GM23338 (cell line): Measurements from ENCODE around the gene SPATS2. TPM values are rescaled to one million over a fixed set of nuclear protein-coding genes. Genes with fewer than 3 reads are reported as not detected.

Source experiments
- ATAC-seq: fragments of 200-7000 bp; cut with Tn5 transposase; 3 replicates; pipeline ENCODE4 v1.9.1; 2020
- DNase-seq: peaks from one replicate; pipeline ENCODE4 v3.0.0-alpha.2; 2015; ENCODE audit warnings: low spot score
- H2AFZ ChIP-seq: fragments of 200-600 bp; sonication (generic); 2 replicates; pipeline ENCODE4 v1.8.0; 2016; ENCODE audit warnings: antibody characterized with exemption, mild to moderate bottlenecking, moderate library complexity
- H3F3A ChIP-seq: fragments of 200-600 bp; sonication (generic); replicated peaks from 2 replicates; pipeline ENCODE4 v1.8.0; 2017; ENCODE audit warnings: antibody characterized with exemption, mixed run types, low read depth
- H3K27ac ChIP-seq: fragments of 200-600 bp; sonication (generic); 2 replicates; pipeline ENCODE4 v1.6.1; 2016; ENCODE audit warnings: low read depth
- H3K27me3 ChIP-seq: fragments of 200-600 bp; sonication (generic); 2 replicates; pipeline ENCODE4 v1.8.0; 2016; ENCODE audit warnings: mild to moderate bottlenecking, mixed run types, moderate library complexity; ENCODE audit not compliant: insufficient read depth
- H3K36me3 ChIP-seq: fragments of 200-600 bp; sonication (generic); 2 replicates; pipeline ENCODE4 v1.8.0; 2016; ENCODE audit warnings: mild to moderate bottlenecking; ENCODE audit not compliant: insufficient read depth
- H3K4me1 ChIP-seq: fragments of 200-600 bp; sonication (generic); 2 replicates; pipeline ENCODE4 v1.8.0; 2016; ENCODE audit warnings: mild to moderate bottlenecking, moderate library complexity; ENCODE audit not compliant: insufficient read depth
- H3K4me2 ChIP-seq: fragments of 200-600 bp; sonication (generic); 2 replicates; pipeline ENCODE4 v1.7.1; 2017; ENCODE audit warnings: mixed run types
- H3K4me3 ChIP-seq: fragments of 200-600 bp; sonication (generic); 2 replicates; pipeline ENCODE4 v1.6.1; 2016; ENCODE audit warnings: mixed run types
- H3K79me2 ChIP-seq: fragments of 200-600 bp; sonication (generic); replicated peaks from 2 replicates; pipeline ENCODE4 v1.8.0; 2017; ENCODE audit warnings: mild to moderate bottlenecking; ENCODE audit not compliant: insufficient read depth
- H3K9me2 ChIP-seq: fragments of 200-600 bp; sonication (generic); 2 replicates; pipeline ENCODE4 v1.8.0; 2017; ENCODE audit not compliant: insufficient read depth
- H4K20me1 ChIP-seq: fragments of 200-600 bp; sonication (generic); replicated peaks from 2 replicates; pipeline ENCODE4 v1.8.0; 2017; ENCODE audit warnings: mild to moderate bottlenecking; ENCODE audit not compliant: insufficient read depth
- H3K27ac Mint-ChIP-seq: 2 replicates; pipeline ENCODE4 v1.8.0; 2020; ENCODE audit warnings: inconsistent platforms, mild to moderate bottlenecking, moderate library complexity, mixed read lengths
- H3K27me3 Mint-ChIP-seq: 3 replicates; pipeline ENCODE4 v1.8.0; 2022; ENCODE audit warnings: low read depth, mild to moderate bottlenecking, moderate library complexity, mixed read lengths, inconsistent platforms; ENCODE audit not compliant: insufficient read depth, poor library complexity
- H3K36me3 Mint-ChIP-seq: 3 replicates; pipeline ENCODE4 v1.8.0; 2021; ENCODE audit warnings: low read depth, mild to moderate bottlenecking, inconsistent platforms, moderate library complexity, mixed read lengths
- H3K4me1 Mint-ChIP-seq: 3 replicates; pipeline ENCODE4 v1.8.0; 2020; ENCODE audit warnings: mild to moderate bottlenecking, inconsistent platforms, mixed read lengths
- H3K4me3 Mint-ChIP-seq: 3 replicates; pipeline ENCODE4 v1.8.0; 2021; ENCODE audit warnings: moderate library complexity, mild to moderate bottlenecking, inconsistent platforms, mixed read lengths
- H3K9me3 Mint-ChIP-seq: 3 replicates; pipeline ENCODE4 v1.8.0; 2020; ENCODE audit warnings: moderate library complexity, mild to moderate bottlenecking, inconsistent platforms, mixed read lengths
- EZH2phosphoT487 ChIP-seq: fragments of 200-600 bp; sonication (generic); IDR thresholded peaks from one replicate; pipeline ENCODE4 v1.8.1; 2018; ENCODE audit warnings: antibody characterized with exemption; ENCODE audit not compliant: unreplicated experiment
- JUNB ChIP-seq: IDR thresholded peaks from one replicate; pipeline ENCODE4 v1.6.1; 2016; ENCODE audit warnings: antibody characterized with exemption; ENCODE audit not compliant: unreplicated experiment
- NANOG ChIP-seq: IDR thresholded peaks from 2 replicates; pipeline ENCODE4 v1.6.1; 2016; ENCODE audit warnings: antibody characterized with exemption, borderline replicate concordance
- POLR2AphosphoS5 ChIP-seq: IDR thresholded peaks from 2 replicates; pipeline ENCODE4 v1.6.1; 2016; ENCODE audit warnings: antibody characterized with exemption, low read depth
- STAT1 ChIP-seq: IDR thresholded peaks from one replicate; pipeline ENCODE4 v1.6.1; 2016; ENCODE audit warnings: antibody characterized with exemption; ENCODE audit not compliant: unreplicated experiment
- polyA plus RNA-seq: library from polyadenylated mRNA; unstranded; fragments of >200 nt; fragmentation: Nextera tagmentation; extraction: Ambion mirVana; gene quantifications from 2 replicates; pipeline ENCODE4 v1.2.1, GENCODE V29; 2016
- total RNA-seq: library from RNA; depleted of rRNA; stranded (reverse); fragments of >200 nt; shearing (Covaris generic); gene quantifications from 2 replicates; pipeline ENCODE4 v1.2.3, GENCODE V29; 2014
- TF ChIP-seq, protein P1 (sequence below): IDR thresholded peaks from 2 replicates; pipeline ENCODE4 v1.6.1; 2016; ENCODE audit warnings: antibody characterized with exemption
- TF ChIP-seq, protein P2 (sequence below): IDR thresholded peaks from one replicate; pipeline ENCODE4 v1.6.1; 2018; ENCODE audit warnings: antibody characterized with exemption; ENCODE audit not compliant: unreplicated experiment
- TF ChIP-seq, protein P3 (sequence below): fragments of 250-450 bp; sonication (Bioruptor Pico); IDR thresholded peaks from 2 replicates; pipeline ENCODE4 v1.5.0; 2020; ENCODE audit warnings: mild to moderate bottlenecking, moderate library complexity

The SPATS2 gene
- total and polyA plus RNA-seq, 2 experiments from 2014 or later = 20.6 to 61.0 TPM

DNA sequence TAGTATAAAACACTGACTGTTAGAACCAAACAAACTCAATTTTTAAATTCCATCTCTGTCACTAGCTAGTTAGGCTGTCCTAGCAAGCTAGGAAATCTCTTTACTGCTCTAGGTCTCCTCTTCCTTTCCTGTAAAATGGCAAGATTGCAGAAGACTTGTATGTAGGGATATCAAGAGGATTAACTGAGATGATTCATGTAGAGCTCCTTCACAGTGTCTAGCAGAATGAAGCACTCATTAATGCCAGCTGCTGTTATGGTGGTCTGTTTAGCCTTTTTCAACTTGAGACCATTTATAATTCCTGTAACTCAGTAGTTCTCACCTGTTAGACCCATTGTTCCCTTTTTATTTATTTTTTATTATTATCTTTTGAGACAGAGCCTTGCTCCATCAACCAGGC lies 103.7 kb downstream of the SPATS2 start (continued):
- TF ChIP-seq, protein P1, sequence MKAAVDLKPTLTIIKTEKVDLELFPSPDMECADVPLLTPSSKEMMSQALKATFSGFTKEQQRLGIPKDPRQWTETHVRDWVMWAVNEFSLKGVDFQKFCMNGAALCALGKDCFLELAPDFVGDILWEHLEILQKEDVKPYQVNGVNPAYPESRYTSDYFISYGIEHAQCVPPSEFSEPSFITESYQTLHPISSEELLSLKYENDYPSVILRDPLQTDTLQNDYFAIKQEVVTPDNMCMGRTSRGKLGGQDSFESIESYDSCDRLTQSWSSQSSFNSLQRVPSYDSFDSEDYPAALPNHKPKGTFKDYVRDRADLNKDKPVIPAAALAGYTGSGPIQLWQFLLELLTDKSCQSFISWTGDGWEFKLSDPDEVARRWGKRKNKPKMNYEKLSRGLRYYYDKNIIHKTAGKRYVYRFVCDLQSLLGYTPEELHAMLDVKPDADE = no peak
- no peak for TF ChIP-seq NANOG
- TF ChIP-seq STAT1 = no peak
- TF ChIP-seq, protein P2, sequence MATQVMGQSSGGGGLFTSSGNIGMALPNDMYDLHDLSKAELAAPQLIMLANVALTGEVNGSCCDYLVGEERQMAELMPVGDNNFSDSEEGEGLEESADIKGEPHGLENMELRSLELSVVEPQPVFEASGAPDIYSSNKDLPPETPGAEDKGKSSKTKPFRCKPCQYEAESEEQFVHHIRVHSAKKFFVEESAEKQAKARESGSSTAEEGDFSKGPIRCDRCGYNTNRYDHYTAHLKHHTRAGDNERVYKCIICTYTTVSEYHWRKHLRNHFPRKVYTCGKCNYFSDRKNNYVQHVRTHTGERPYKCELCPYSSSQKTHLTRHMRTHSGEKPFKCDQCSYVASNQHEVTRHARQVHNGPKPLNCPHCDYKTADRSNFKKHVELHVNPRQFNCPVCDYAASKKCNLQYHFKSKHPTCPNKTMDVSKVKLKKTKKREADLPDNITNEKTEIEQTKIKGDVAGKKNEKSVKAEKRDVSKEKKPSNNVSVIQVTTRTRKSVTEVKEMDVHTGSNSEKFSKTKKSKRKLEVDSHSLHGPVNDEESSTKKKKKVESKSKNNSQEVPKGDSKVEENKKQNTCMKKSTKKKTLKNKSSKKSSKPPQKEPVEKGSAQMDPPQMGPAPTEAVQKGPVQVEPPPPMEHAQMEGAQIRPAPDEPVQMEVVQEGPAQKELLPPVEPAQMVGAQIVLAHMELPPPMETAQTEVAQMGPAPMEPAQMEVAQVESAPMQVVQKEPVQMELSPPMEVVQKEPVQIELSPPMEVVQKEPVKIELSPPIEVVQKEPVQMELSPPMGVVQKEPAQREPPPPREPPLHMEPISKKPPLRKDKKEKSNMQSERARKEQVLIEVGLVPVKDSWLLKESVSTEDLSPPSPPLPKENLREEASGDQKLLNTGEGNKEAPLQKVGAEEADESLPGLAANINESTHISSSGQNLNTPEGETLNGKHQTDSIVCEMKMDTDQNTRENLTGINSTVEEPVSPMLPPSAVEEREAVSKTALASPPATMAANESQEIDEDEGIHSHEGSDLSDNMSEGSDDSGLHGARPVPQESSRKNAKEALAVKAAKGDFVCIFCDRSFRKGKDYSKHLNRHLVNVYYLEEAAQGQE = no peak
- no peak for TF ChIP-seq JUNB
- no peak for TF ChIP-seq POLR2AphosphoS5
- no peak for TF ChIP-seq EZH2phosphoT487

DNA sequence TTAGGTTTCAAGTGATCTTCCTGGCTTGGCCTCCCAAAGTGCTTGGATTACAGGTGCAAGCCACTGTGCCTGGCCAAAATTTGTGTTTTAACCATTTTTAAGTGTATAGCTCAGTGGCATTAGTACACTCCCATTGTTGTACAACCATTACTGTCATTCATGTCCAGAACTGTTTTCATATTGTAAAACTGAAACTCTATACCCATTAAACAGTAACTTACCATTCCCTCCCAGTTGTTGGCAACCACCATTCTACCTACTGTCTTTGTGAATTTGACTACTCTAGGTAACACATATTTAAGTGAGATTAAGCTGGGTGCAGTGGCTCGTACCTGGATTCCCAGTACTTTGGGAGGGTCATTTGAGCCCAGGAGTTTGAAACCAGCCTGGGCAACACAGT lies 104.3 kb downstream of the SPATS2 start:
- no peak for ATAC-seq

More for the DNA sequence above, 104.3 kb downstream of the SPATS2 start:
- no peak overlapping the region for H3K4me3 ChIP-seq
- DNase-seq = no peak
- H3F3A ChIP-seq = 0 out of 2 replicates have a peak, but pooled peaks cover 2% of the 10 kb centered on the region
- Mint-ChIP-seq H3K9me3 (no peaks in the 10 kb centered on the region), H3K27me3 (no peaks in the 10 kb centered on the region), H3K36me3 (peaks cover 6% of the 10 kb centered on the region; the same call in 1 of the 3 replicates), H3K27ac (no peak overlapping the region), H3K4me1 (peaks cover 11% of the 10 kb centered on the region), H3K4me3 (no peak overlapping the region)
- no peak overlapping the region for H3K27ac ChIP-seq
- no peaks in the 10 kb centered on the region for H3K27me3 ChIP-seq
- H4K20me1 ChIP-seq = peaks cover 2% of the 10 kb centered on the region; the same call in 1 of the 2 replicates
- 0 out of 2 replicates have a peak, but pooled peaks cover 6% of the 10 kb centered on the region for H3K4me1 ChIP-seq
- TF ChIP-seq, protein P3, sequence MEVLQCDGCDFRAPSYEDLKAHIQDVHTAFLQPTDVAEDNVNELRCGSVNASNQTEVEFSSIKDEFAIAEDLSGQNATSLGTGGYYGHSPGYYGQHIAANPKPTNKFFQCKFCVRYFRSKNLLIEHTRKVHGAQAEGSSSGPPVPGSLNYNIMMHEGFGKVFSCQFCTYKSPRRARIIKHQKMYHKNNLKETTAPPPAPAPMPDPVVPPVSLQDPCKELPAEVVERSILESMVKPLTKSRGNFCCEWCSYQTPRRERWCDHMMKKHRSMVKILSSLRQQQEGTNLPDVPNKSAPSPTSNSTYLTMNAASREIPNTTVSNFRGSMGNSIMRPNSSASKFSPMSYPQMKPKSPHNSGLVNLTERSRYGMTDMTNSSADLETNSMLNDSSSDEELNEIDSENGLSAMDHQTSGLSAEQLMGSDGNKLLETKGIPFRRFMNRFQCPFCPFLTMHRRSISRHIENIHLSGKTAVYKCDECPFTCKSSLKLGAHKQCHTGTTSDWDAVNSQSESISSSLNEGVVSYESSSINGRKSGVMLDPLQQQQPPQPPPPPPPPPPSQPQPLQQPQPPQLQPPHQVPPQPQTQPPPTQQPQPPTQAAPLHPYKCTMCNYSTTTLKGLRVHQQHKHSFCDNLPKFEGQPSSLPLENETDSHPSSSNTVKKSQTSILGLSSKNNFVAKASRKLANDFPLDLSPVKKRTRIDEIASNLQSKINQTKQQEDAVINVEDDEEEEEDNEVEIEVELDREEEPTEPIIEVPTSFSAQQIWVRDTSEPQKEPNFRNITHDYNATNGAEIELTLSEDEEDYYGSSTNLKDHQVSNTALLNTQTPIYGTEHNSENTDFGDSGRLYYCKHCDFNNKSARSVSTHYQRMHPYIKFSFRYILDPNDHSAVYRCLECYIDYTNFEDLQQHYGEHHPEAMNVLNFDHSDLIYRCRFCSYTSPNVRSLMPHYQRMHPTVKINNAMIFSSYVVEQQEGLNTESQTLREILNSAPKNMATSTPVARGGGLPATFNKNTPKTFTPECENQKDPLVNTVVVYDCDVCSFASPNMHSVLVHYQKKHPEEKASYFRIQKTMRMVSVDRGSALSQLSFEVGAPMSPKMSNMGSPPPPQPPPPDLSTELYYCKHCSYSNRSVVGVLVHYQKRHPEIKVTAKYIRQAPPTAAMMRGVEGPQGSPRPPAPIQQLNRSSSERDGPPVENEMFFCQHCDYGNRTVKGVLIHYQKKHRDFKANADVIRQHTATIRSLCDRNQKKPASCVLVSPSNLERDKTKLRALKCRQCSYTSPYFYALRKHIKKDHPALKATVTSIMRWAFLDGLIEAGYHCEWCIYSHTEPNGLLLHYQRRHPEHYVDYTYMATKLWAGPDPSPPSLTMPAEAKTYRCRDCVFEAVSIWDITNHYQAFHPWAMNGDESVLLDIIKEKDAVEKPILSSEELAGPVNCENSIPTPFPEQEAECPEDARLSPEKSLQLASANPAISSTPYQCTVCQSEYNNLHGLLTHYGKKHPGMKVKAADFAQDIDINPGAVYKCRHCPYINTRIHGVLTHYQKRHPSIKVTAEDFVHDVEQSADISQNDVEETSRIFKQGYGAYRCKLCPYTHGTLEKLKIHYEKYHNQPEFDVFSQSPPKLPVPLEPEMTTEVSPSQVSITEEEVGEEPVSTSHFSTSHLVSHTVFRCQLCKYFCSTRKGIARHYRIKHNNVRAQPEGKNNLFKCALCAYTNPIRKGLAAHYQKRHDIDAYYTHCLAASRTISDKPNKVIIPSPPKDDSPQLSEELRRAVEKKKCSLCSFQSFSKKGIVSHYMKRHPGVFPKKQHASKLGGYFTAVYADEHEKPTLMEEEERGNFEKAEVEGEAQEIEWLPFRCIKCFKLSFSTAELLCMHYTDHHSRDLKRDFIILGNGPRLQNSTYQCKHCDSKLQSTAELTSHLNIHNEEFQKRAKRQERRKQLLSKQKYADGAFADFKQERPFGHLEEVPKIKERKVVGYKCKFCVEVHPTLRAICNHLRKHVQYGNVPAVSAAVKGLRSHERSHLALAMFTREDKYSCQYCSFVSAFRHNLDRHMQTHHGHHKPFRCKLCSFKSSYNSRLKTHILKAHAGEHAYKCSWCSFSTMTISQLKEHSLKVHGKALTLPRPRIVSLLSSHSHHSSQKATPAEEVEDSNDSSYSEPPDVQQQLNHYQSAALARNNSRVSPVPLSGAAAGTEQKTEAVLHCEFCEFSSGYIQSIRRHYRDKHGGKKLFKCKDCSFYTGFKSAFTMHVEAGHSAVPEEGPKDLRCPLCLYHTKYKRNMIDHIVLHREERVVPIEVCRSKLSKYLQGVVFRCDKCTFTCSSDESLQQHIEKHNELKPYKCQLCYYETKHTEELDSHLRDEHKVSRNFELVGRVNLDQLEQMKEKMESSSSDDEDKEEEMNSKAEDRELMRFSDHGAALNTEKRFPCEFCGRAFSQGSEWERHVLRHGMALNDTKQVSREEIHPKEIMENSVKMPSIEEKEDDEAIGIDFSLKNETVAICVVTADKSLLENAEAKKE = no peak
- no peak for TF ChIP-seq NANOG
- no peak overlapping the region for H2AFZ ChIP-seq
- H3K4me2 ChIP-seq = no peak overlapping the region
- no peaks in the 10 kb centered on the region for H3K36me3 ChIP-seq
- no peaks in the 10 kb centered on the region for H3K79me2 ChIP-seq
- H3K9me2 ChIP-seq = no peaks in the 10 kb centered on the region
